ENCODE data around the gene AP5B1. TPM values are rescaled to one million over a fixed set of nuclear protein-coding genes. Genes with fewer than 3 reads are reported as not detected.

The AP5B1 gene
- total and polyA plus RNA-seq, 9 of the 15 experiments (the other 6 are each of a cell fraction or from before 2014, with no cell fraction given) = 0.51 to 24.2 (median 5.1) TPM

DNA sequence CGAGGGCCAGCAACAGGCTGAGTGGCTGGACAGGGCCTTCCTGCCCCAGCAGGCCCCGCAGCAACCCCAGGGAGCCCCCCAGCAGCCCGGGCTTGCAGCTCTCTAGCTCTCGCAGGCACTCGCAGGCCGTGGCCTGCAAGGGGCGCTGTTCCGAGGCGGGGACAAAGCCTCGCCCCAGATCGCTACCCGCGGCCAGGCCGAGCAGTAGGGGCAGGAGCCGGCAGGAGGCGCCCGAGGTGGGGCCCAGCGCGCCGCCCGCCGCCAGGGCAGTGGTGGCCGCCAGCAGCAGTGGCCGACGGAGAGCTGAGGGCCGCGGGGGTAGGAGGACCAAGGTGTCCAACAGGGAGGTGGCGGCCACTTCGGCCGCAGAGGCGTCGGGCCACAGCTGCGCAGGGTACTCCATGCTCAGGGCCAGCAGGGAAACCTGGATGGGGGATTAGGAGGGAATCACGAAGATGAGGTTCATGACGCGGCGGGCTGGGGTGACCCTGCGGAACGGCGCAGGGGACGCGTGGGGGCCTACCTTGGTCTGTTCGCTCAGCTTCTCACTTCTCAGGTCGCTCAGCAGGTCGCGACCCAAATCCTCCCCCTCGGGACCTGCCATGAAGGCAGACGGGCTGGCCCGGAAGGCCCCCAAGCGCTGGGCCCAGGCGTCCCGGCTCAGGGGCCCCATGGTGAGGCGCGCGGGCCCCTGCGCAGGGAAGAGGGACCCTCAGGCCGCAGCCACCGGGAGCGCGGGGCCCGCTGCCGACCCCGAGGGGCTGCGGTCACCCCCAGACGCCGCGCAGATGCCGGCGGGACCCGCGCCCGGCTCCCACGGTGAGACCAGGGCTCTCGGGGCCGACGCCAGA, 632 bp downstream of the AP5B1 start (continued):
- no peak for TF ChIP-seq ZNF507 (tag; conservative IDR thresholded peaks at IDR 0.05)
- TF ChIP-seq ZNF316 (IDR thresholded peaks at IDR 0.05) = no peak
- no peak for TF ChIP-seq CBX8 (IDR thresholded peaks at IDR 0.05; ENCODE audit: borderline replicate concordance, extremely low read depth, low read depth, low read length, poor library complexity, severe bottlenecking)
- no peak for TF ChIP-seq ETV1 (tag; conservative IDR thresholded peaks at IDR 0.05; ENCODE audit: low read depth)
- peak in 1 of 2 experiments; percentile 64; a peak in 1 of 4 replicates for TF ChIP-seq MLLT1 (IDR thresholded peaks at IDR 0.05)
- 0 out of 2 replicates have a peak, but pooled peaks have one; percentile 38 for TF ChIP-seq ATF6 (CRISPR knock-in tag; IDR thresholded peaks at IDR 0.05)
- TF ChIP-seq ZBTB5 (IDR thresholded peaks at IDR 0.05) = no peak
- no peak for TF ChIP-seq CCAR2 (IDR thresholded peaks at IDR 0.05; ENCODE audit: low read depth, low read length)
- TF ChIP-seq U2AF2 (optimal IDR thresholded peaks at IDR 0.05; ENCODE audit: low read depth, low read length) = no peak
- no peak for TF ChIP-seq ZNF165 (CRISPR knock-in tag; IDR thresholded peaks at IDR 0.05; ENCODE audit: borderline replicate concordance)
- peak; percentile 95 for TF ChIP-seq XRCC5 (IDR thresholded peaks at IDR 0.05; ENCODE audit: low read depth, low read length)
- TF ChIP-seq ZBED1 (IDR thresholded peaks at IDR 0.05) = no peak
- no peak; the same call in 1 of the 2 replicates for TF ChIP-seq MTA2 (IDR thresholded peaks at IDR 0.05; ENCODE audit: low read depth)
- TF ChIP-seq NBN (IDR thresholded peaks at IDR 0.05; ENCODE audit: low read depth) = peak; percentile 64; the same call in 1 of the 2 replicates
- TF ChIP-seq HMGN3 (IDR thresholded peaks at IDR 0.05; ENCODE audit: borderline replicate concordance, extremely low read depth, insufficient read length, low read depth, low read length) = peak; percentile 73
- TF ChIP-seq DPF2 (IDR thresholded peaks at IDR 0.05) = no peak
- TF ChIP-seq ZSCAN29 (IDR thresholded peaks at IDR 0.05) = no peak
- TF ChIP-seq STAT5A (IDR thresholded peaks at IDR 0.05; ENCODE audit: borderline replicate concordance, low read length) = no peak
- peak; percentile 74 for TF ChIP-seq RBM22 (IDR thresholded peaks at IDR 0.05; ENCODE audit: low read depth, low read length, poor library complexity, severe bottlenecking)
- no peak for TF ChIP-seq ZNF408 (CRISPR knock-in tag; IDR thresholded peaks at IDR 0.05; ENCODE audit: low read depth)
- TF ChIP-seq ARID2 (IDR thresholded peaks at IDR 0.05) = no peak; the same call in 1 of the 2 replicates
- no peak for TF ChIP-seq OTX1 (CRISPR knock-in tag; IDR thresholded peaks at IDR 0.05)
- no peak for TF ChIP-seq ZNF511 (CRISPR knock-in tag; IDR thresholded peaks at IDR 0.05)
- peak; percentile 76 for TF ChIP-seq SMAD4 (CRISPR knock-in tag; conservative IDR thresholded peaks at IDR 0.05)
